OCI-LY1 (cell line): ENCODE measurements around the gene CD300LG.
"Not testable (repeated sequence)": the region's sequence is repeated elsewhere in the genome, so short reads cannot be mapped to it uniquely, and the experiment has no call there.

Experiments used
- EZH2 ChIP-seq: fragments of 200-600 bp; sonication (generic), shearing (Covaris generic); IDR thresholded peaks from 2 replicates; pipeline ENCODE4 v1.8.0; 2017; ENCODE audit warnings: borderline replicate concordance, mixed run types, mild to moderate bottlenecking, antibody characterized with exemption, low read length, moderate library complexity, mixed read lengths
- TF ChIP-seq, protein P1 (sequence below): fragments of 200-600 bp; sonication (generic), shearing (Covaris generic); IDR thresholded peaks from 2 replicates; pipeline ENCODE4 v1.5.1; 2017; ENCODE audit warnings: mild to moderate bottlenecking, antibody characterized with exemption, low read length, moderate library complexity, mixed read lengths

DNA sequence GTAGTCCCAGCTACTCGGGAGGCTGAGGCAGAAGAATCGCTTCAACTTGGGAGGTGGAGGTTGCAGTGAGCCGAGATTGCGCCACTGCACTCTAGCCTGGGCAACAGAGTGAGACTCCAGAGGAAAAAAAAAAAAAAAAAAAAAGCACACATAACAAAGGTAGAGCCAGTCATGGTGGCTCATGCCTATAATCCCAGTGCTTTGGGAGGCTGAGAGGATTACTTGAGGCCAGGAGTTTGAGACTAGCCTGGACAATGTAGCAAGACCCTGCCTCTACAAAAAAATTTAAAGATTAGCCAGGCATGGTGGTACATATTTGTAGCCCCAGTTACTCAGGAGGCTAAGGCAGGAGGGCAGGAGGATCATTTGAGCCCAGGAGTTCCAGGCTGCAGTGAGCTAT, 47.5 kb downstream of the CD300LG start:
- TF ChIP-seq, protein P1, sequence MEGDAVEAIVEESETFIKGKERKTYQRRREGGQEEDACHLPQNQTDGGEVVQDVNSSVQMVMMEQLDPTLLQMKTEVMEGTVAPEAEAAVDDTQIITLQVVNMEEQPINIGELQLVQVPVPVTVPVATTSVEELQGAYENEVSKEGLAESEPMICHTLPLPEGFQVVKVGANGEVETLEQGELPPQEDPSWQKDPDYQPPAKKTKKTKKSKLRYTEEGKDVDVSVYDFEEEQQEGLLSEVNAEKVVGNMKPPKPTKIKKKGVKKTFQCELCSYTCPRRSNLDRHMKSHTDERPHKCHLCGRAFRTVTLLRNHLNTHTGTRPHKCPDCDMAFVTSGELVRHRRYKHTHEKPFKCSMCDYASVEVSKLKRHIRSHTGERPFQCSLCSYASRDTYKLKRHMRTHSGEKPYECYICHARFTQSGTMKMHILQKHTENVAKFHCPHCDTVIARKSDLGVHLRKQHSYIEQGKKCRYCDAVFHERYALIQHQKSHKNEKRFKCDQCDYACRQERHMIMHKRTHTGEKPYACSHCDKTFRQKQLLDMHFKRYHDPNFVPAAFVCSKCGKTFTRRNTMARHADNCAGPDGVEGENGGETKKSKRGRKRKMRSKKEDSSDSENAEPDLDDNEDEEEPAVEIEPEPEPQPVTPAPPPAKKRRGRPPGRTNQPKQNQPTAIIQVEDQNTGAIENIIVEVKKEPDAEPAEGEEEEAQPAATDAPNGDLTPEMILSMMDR: not testable (repeated sequence)
- TF ChIP-seq EZH2: not testable (repeated sequence)
